ENCODE data around the gene RNF212.

RNF212 gene

GRCh38 chr4:1081689-1082040 is 31.7 kb downstream of the RNF212 start:
- H3K27ac ChIP-seq, result no peak overlapping the region
- TF ChIP-seq, protein P1, sequence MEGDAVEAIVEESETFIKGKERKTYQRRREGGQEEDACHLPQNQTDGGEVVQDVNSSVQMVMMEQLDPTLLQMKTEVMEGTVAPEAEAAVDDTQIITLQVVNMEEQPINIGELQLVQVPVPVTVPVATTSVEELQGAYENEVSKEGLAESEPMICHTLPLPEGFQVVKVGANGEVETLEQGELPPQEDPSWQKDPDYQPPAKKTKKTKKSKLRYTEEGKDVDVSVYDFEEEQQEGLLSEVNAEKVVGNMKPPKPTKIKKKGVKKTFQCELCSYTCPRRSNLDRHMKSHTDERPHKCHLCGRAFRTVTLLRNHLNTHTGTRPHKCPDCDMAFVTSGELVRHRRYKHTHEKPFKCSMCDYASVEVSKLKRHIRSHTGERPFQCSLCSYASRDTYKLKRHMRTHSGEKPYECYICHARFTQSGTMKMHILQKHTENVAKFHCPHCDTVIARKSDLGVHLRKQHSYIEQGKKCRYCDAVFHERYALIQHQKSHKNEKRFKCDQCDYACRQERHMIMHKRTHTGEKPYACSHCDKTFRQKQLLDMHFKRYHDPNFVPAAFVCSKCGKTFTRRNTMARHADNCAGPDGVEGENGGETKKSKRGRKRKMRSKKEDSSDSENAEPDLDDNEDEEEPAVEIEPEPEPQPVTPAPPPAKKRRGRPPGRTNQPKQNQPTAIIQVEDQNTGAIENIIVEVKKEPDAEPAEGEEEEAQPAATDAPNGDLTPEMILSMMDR (conservative IDR thresholded peaks at IDR 0.05), result no peak

DNA sequence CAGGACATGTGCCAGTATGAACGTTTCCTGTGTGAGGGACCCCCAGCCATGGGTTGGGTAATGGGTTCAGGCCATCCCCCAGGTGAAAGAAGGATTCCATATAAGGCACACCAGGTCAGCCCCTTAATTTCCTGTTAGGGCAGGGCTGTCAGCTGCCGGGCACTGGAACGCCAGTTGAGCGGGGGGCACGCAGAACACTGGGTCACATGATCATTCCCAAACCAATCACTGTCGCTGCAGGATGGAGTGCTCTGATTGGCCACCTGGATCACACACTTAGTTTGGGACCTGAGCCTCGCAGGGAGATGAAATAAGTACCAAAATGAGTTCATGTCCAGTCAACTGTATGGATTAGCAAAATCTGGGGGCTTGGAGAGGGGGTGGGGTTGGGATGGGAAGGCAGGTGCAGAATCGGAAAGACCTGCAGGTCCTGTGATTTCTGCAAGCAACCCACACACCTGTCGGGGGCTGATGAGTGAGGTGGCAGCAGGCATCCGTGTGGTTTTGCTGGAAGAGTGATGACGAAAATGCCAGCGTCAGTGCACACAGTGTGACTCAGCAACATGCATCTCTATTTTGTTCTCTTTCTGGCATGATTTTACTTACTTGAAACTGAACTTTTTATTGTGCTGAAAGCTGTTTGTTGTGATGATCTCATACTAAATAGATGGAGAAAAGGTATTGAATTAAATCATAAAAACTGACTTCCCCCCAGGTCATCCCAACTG is 32.2 kb downstream of the RNF212 start:
- no peak overlapping the region for H3K27ac ChIP-seq
- TF ChIP-seq, protein P1 (conservative IDR thresholded peaks at IDR 0.05), result no peak

DNA sequence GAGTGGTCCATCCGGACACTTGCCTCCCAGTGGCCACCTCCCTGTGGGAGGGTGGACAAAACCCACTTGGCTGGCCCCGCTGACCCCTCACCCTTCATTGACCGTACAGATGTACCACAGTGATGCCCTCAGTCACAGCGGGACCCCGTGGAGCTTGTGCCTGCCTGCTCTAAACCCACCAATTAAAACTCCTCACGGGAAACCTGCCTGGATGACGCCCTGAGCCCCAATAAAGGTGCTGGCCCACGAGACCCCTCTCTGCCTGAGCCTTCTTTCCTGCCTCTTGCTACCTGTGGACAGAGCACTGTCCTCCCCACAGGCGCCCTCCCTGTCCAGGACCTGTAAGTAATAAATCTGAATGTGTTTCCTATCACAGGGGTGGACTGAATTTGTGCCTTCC is 32.9 kb downstream of the RNF212 start:
- TF ChIP-seq, protein P1 (conservative IDR thresholded peaks at IDR 0.05), result no peak
- H3K27ac ChIP-seq, result no peak overlapping the region

DNA sequence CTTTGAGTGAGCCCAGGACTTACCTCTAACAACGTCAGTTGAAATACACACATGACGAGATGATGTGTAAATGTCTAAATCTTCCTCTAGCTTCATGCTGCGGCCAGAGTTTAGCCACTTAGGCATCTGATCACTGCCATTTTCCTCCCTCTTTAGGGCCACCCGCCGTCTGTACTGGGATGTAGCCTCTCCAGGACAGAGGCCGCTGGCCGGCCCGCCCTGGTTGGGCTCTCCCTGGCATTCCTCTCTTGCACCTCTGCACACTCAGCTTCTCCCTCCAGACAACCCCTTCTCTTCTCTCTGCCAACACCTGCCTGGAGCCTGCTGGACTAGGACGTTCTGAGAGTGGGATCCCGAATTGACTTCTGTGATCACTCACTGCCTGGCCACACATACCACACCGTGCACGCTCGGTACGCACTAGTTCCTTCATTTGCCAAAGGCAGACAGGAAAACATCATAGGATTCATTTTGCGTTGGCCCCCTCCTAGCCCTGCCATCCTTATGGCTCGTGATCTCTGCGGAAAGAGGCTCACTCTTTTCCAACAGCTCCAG is 33.6 kb downstream of the RNF212 start:
- H3K27ac ChIP-seq, result no peak overlapping the region
- TF ChIP-seq, protein P1 (conservative IDR thresholded peaks at IDR 0.05), result no peak

DNA sequence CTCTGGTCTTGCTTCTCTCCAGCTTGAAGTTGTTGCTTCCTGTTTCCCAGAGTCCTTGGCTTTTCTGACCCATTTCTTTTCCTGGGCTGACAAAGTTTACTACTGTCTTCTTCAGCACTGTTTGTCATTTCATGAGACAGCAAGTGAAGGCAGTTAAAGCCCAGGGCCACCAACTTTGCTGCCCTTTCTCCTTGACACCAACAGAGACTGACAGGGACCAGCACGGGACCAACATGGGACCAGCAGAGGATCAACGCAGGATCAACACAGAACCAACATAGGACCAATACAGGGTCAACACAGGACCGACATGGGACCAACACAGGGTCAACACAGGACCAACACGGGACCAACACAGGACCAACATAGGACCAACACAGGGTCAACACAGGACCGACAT is 34.9 kb downstream of the RNF212 start:
- no peak overlapping the region for H3K27ac ChIP-seq
- TF ChIP-seq, protein P1 (conservative IDR thresholded peaks at IDR 0.05), result no peak

DNA sequence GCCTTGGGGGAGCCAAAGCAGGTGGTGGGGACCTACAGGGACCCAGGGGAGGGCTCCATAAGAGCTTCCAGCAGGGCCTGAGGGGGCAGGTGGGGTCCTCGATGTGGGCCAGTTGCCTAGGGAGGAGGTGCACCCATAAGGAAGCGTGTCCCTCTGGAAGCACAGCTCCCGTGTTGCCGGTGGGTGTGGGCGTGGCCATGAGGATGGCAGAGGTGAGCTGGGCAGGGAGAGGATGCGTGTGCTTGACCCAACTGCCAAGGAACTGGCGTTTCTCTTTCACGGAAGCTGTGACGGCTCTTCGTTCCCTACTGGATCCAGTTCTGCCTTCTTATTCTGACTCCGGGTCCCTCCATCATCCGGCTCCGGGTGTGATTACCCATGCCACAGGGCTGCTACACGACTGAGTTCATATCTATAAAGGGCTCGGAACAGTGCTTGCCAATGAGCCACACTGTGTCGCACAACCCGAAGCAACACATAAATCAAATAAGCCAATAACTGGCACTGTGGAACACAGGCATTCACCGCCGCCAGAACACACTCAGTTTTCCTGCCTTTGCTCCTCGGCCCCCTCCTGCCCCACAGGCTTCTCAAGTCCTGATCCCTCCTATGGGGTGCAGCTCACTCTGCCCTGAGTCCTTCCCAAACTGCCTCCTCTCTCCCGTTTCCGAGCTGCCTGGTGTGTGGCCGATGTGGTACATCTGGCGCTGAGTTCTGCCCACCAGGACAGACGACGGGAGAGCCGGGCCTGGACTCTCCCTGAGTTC is 35.5 kb downstream of the RNF212 start:
- TF ChIP-seq, protein P1 (conservative IDR thresholded peaks at IDR 0.05), result no peak
- no peak overlapping the region for H3K27ac ChIP-seq

Measured in VCaP (cell line).